Neural progenitor cell (in vitro differentiated cells): ENCODE data around the gene INCA1. TPM values are rescaled to one million over a fixed set of nuclear protein-coding genes. Genes with fewer than 3 reads are reported as not detected.

Experiments
- DNase-seq: peaks from one replicate; pipeline ENCODE4 v3.0.0-alpha.2; 2016; ENCODE audit warnings: low spot score
- H2AFZ ChIP-seq: fragments of 200-600 bp; sonication (generic); replicated peaks from 2 replicates; pipeline ENCODE4 v1.6.1; 2016; ENCODE audit warnings: antibody characterized with exemption
- H3F3A ChIP-seq: fragments of 200-600 bp; sonication (generic); 2 replicates; pipeline ENCODE4 v1.6.1; 2016; ENCODE audit warnings: antibody characterized with exemption, low read depth
- H3K27ac ChIP-seq: fragments of 200-600 bp; sonication (generic); 2 replicates; pipeline ENCODE4 v1.5.1; 2016; ENCODE audit warnings: mild to moderate bottlenecking
- H3K27me3 ChIP-seq: fragments of 200-600 bp; sonication (generic); 2 replicates; pipeline ENCODE4 v1.6.1; 2016; ENCODE audit warnings: mild to moderate bottlenecking, moderate library complexity
- H3K36me3 ChIP-seq: fragments of 200-600 bp; sonication (generic); 2 replicates; pipeline ENCODE4 v1.5.1; 2016
- H3K4me1 ChIP-seq: fragments of 200-600 bp; sonication (generic); 2 replicates; pipeline ENCODE4 v1.6.1; 2016; ENCODE audit warnings: mixed run types
- H3K4me2 ChIP-seq: fragments of 200-600 bp; sonication (generic); 2 replicates; pipeline ENCODE4 v1.6.1; 2016
- H3K4me3 ChIP-seq: fragments of 200-600 bp; sonication (generic); 2 replicates; pipeline ENCODE4 v1.5.1; 2016
- H3K79me2 ChIP-seq: fragments of 200-600 bp; sonication (generic); 2 replicates; pipeline ENCODE4 v1.6.1; 2016; ENCODE audit warnings: low read depth
- H3K9ac ChIP-seq: fragments of 200-600 bp; sonication (generic); 2 replicates; pipeline ENCODE4 v1.6.1; 2016
- H3K9me3 ChIP-seq: fragments of 200-600 bp; sonication (generic); 2 replicates; pipeline ENCODE4 v1.5.1; 2016; ENCODE audit warnings: low read depth
- H4K20me1 ChIP-seq: fragments of 200-600 bp; sonication (generic); 2 replicates; pipeline ENCODE4 v1.6.1; 2016; ENCODE audit warnings: low read depth
- H3K27ac Mint-ChIP-seq: 3 replicates; pipeline ENCODE4 v1.8.0; 2021; ENCODE audit warnings: mixed read lengths
- H3K27me3 Mint-ChIP-seq: 2 replicates; pipeline ENCODE4 v1.8.0; 2022; ENCODE audit warnings: low read depth, mild to moderate bottlenecking, inconsistent platforms, moderate library complexity, mixed read lengths; ENCODE audit not compliant: insufficient read depth
- H3K36me3 Mint-ChIP-seq: 3 replicates; pipeline ENCODE4 v1.8.0; 2021; ENCODE audit warnings: mixed read lengths
- H3K4me1 Mint-ChIP-seq: 3 replicates; pipeline ENCODE4 v1.8.0; 2021; ENCODE audit warnings: mixed read lengths
- H3K4me3 Mint-ChIP-seq: 3 replicates; pipeline ENCODE4 v1.8.0; 2021; ENCODE audit warnings: mild to moderate bottlenecking, moderate library complexity, mixed read lengths
- H3K9me3 Mint-ChIP-seq: 3 replicates; pipeline ENCODE4 v1.8.0; 2020; ENCODE audit warnings: mixed read lengths
- EZH2 ChIP-seq: fragments of 200-600 bp; sonication (generic); IDR thresholded peaks from 2 replicates; pipeline ENCODE4 v1.6.1; 2017; ENCODE audit warnings: antibody characterized with exemption, mild to moderate bottlenecking, moderate library complexity
- EZH2phosphoT487 ChIP-seq: fragments of 200-600 bp; sonication (generic); IDR thresholded peaks from 2 replicates; pipeline ENCODE4 v1.6.1; 2017; ENCODE audit warnings: antibody characterized with exemption
- total RNA-seq: library from RNA; depleted of rRNA; stranded (reverse); fragments of >200 nt; gene quantifications from 2 replicates; pipeline ENCODE4 v1.2.3, GENCODE V29; 2015; ENCODE audit warnings: low replicate concordance
- TF ChIP-seq, protein P1 (sequence below): fragments of 200-600 bp; sonication (generic); IDR thresholded peaks from 2 replicates; pipeline ENCODE4 v1.5.1; 2017; ENCODE audit warnings: antibody characterized with exemption, mild to moderate bottlenecking

The INCA1 gene
- total RNA-seq, 1 donor from 2014 or later: 0.52 TPM

DNA sequence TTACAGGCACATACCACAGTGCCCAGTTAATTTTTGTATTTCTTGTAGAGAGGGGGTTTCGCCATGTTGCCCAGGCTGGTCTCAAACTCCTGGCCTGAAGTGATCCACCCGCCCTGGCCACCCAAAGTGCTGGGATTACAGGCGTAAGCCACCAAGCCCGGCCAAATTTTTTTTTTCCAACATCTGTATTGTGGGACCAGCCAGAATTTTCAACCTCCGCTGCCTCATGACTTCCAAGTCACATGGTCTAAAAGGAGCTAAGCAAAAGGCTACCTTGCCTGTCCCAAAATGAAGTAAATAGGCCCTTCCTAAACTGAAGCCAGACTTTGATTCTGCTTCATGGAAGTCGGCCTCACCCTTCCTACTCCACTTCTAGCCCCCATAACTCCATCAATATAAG, 25.5 kb downstream of the INCA1 start:
- TF ChIP-seq, protein P1, sequence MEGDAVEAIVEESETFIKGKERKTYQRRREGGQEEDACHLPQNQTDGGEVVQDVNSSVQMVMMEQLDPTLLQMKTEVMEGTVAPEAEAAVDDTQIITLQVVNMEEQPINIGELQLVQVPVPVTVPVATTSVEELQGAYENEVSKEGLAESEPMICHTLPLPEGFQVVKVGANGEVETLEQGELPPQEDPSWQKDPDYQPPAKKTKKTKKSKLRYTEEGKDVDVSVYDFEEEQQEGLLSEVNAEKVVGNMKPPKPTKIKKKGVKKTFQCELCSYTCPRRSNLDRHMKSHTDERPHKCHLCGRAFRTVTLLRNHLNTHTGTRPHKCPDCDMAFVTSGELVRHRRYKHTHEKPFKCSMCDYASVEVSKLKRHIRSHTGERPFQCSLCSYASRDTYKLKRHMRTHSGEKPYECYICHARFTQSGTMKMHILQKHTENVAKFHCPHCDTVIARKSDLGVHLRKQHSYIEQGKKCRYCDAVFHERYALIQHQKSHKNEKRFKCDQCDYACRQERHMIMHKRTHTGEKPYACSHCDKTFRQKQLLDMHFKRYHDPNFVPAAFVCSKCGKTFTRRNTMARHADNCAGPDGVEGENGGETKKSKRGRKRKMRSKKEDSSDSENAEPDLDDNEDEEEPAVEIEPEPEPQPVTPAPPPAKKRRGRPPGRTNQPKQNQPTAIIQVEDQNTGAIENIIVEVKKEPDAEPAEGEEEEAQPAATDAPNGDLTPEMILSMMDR: no peak
- no peak for TF ChIP-seq EZH2phosphoT487
- no peak for TF ChIP-seq EZH2
- H3K4me1 Mint-ChIP-seq: peaks cover 22% of the 10 kb centered on the region
- Histone ChIP-seq H3K9me3 (no peaks in the 10 kb centered on the region), H3K27me3 (peaks cover 34% of the 10 kb centered on the region), H3K4me2 (no peak overlapping the region), H3F3A (peaks cover 25% of the 10 kb centered on the region), H3K27ac (no peak overlapping the region), H2AFZ (no peak overlapping the region), H3K79me2 (peaks cover 18% of the 10 kb centered on the region), H3K4me1 (peaks cover 8% of the 10 kb centered on the region), H4K20me1 (peaks cover 40% of the 10 kb centered on the region), H3K9ac (no peak overlapping the region), H3K36me3 (no peaks in the 10 kb centered on the region), H3K4me3 (no peak overlapping the region)
- H3K9me3 Mint-ChIP-seq: no peaks in the 10 kb centered on the region
- no peak overlapping the region for H3K27ac Mint-ChIP-seq
- peaks cover 4% of the 10 kb centered on the region for H3K27me3 Mint-ChIP-seq
- no peak for DNase-seq
- no peak overlapping the region for H3K4me3 Mint-ChIP-seq
- H3K36me3 Mint-ChIP-seq: peaks cover 11% of the 10 kb centered on the region

DNA sequence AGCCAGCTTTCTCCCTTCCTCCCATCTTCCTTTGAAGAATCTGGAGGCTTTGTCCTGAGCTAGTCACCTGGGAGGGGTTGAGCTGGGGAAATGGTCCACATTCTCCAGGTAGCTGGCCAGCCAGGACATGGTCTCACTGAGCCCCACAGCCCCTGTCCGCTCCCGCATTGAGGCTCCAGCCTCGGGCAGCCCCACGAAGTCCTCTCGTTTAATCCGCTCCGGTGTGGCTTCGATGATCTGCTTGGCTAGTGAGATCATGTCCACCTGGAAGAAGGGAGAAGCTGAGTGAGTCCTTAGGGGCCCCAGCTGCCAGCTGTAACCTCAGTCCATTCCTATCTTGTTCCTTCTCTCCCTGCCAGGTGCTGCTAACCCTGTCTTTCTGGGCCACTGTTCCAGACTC, 27.0 kb downstream of the INCA1 start:
- H3K27ac Mint-ChIP-seq: no peak overlapping the region
- H3K27me3 ChIP-seq: peaks cover 18% of the 10 kb centered on the region
- no peaks in the 10 kb centered on the region for H3K9me3 ChIP-seq
- peaks cover 5% of the 10 kb centered on the region for H3K9me3 Mint-ChIP-seq
- TF ChIP-seq, protein P1: no peak
- TF ChIP-seq EZH2 (no peak), EZH2phosphoT487 (no peak)
- no peak for DNase-seq
- H3K27me3 Mint-ChIP-seq: peaks cover 8% of the 10 kb centered on the region
- peaks cover 14% of the 10 kb centered on the region for H3K4me1 ChIP-seq
- H3K36me3 ChIP-seq: no peaks in the 10 kb centered on the region
- peaks cover 21% of the 10 kb centered on the region for H3K36me3 Mint-ChIP-seq
- peaks cover 32% of the 10 kb centered on the region for H3K4me1 Mint-ChIP-seq
- no peak overlapping the region for H3K27ac ChIP-seq
- H3K9ac ChIP-seq: no peak overlapping the region
- peak overlapping the region; percentile 34 for H3K4me3 Mint-ChIP-seq
- peaks cover 29% of the 10 kb centered on the region for H3K79me2 ChIP-seq
- no peak overlapping the region for H2AFZ ChIP-seq
- no peak overlapping the region for H3K4me2 ChIP-seq
- peaks cover 32% of the 10 kb centered on the region for H3F3A ChIP-seq
- H4K20me1 ChIP-seq: peaks cover 40% of the 10 kb centered on the region
- no peak overlapping the region for H3K4me3 ChIP-seq

DNA sequence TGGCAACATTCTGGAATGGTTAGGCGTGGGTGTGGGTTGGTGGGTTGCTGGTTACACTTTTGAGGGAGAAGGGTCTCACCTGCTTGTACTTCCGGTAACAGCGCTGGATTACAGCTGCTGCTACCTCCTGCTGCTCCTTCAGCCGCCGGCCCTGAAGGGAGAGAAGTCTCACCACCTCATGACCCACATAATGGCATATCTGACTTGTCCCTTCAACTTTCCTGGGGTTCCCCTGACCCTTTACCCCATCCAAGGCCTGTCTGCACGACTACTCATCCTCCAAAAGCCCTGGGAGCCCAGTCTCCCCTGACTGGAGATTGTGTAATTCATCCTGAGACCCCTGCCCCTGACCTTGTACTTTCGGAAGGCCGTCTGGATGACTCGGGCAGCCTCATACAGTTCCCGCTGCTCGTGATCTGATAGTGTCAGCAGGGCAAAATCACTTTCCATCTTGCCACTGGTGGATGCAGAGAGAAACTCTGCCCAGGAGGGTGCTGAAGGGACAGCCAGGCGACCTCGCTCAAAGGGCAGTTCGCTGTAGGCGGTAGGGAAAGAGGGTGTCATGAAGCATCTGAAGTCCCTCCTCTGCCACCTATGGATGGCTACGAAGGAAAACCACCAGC, 27.7 kb downstream of the INCA1 start:
- H3K4me1 ChIP-seq: peaks cover 14% of the 10 kb centered on the region
- Mint-ChIP-seq H3K36me3 (peaks cover 23% of the 10 kb centered on the region), H3K4me1 (peaks cover 34% of the 10 kb centered on the region), H3K4me3 (no peak overlapping the region), H3K27ac (no peak overlapping the region), H3K9me3 (peaks cover 7% of the 10 kb centered on the region), H3K27me3 (peaks cover 8% of the 10 kb centered on the region)
- H3K27ac ChIP-seq: no peak overlapping the region
- no peaks in the 10 kb centered on the region for H3K9me3 ChIP-seq
- peak overlapping the region; percentile 95 for H3K4me2 ChIP-seq
- H3K9ac ChIP-seq: no peak overlapping the region
- peaks cover 35% of the 10 kb centered on the region for H3K79me2 ChIP-seq
- TF ChIP-seq EZH2: no peak
- TF ChIP-seq, protein P1: no peak
- TF ChIP-seq EZH2phosphoT487: no peak
- peak overlapping the region; percentile 65 for H3K4me3 ChIP-seq
- peaks cover 40% of the 10 kb centered on the region for H4K20me1 ChIP-seq
- H3K36me3 ChIP-seq: no peaks in the 10 kb centered on the region
- peaks cover 12% of the 10 kb centered on the region for H3K27me3 ChIP-seq
- H2AFZ ChIP-seq: no peak overlapping the region
- peaks cover 31% of the 10 kb centered on the region for H3F3A ChIP-seq
- DNase-seq: no peak
